HG03521 (cell line): ENCODE results near the gene BNIP3.
"Not testable (repeated sequence)": the region's sequence is repeated elsewhere in the genome, so short reads cannot be mapped to it uniquely, and the experiment has no call there.

Source experiments
- ATAC-seq: cut with Tn5 transposase; IDR thresholded peaks from one replicate; pipeline ENCODE4 v1.9.1; 2021; ENCODE audit warnings: mild to moderate bottlenecking, moderate library complexity; ENCODE audit not compliant: unreplicated experiment

Gene BNIP3

GRCh38 chr10:131954356-131954965 lies 27.3 kb downstream of the BNIP3 start:
- ATAC-seq: no peak

GRCh38 chr10:131949908-131950307 lies 31.8 kb downstream of the BNIP3 start:
- not testable (repeated sequence) for ATAC-seq

- ATAC-seq: no peak
Observed at GRCh38 chr10:131949041-131949862, 32.5 kb downstream of the BNIP3 start.

GRCh38 chr10:131948501-131948900 lies 33.2 kb downstream of the BNIP3 start:
- ATAC-seq: no peak

- ATAC-seq: no peak
Observed at GRCh38 chr10:131947631-131948347, 33.9 kb downstream of the BNIP3 start.

DNA sequence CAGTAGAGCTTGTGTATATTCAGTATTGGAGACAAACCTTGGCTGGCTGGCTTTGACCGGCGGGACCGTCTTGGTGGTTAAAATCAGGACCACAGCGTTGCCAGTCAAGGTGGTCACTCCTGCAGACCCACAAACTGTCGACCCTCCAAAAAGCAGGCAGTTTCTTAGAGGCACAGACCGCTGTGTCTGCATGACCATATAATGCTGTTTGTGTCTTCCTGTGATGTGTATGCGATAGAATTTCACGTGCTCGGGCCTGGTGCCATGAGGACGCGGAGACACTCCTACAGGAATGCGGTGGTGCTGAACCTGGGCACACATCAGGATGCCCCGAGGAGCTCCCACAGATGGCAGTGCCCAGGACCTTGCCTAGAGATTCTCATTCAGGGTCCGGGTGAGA lies 34.8 kb downstream of the BNIP3 start:
- ATAC-seq: no peak

- no peak for ATAC-seq
Observed at GRCh38 chr10:131946321-131946751, 35.4 kb downstream of the BNIP3 start.

- no peak for ATAC-seq
Observed at GRCh38 chr10:131944976-131945695, 36.6 kb downstream of the BNIP3 start.

DNA sequence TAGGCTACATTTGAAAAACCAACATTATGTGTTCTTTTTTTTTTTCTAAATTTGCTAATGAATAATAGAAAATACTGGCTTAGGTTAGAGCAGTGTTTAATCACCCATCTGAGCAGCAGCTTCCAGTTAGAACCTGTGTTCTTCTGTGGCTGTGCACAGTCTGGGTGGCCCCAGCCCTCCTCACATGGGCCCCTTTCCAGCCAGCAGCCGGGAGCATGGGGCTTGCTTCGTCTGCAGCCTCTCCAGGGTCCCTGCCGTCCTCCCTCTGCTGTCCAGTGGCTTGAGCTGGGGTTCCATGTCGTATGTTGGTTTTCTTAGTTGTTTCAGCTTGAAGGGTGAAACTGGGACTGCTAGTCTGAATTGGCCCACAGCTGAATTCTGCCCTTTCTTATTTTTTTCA lies 37.3 kb downstream of the BNIP3 start:
- no peak for ATAC-seq

DNA sequence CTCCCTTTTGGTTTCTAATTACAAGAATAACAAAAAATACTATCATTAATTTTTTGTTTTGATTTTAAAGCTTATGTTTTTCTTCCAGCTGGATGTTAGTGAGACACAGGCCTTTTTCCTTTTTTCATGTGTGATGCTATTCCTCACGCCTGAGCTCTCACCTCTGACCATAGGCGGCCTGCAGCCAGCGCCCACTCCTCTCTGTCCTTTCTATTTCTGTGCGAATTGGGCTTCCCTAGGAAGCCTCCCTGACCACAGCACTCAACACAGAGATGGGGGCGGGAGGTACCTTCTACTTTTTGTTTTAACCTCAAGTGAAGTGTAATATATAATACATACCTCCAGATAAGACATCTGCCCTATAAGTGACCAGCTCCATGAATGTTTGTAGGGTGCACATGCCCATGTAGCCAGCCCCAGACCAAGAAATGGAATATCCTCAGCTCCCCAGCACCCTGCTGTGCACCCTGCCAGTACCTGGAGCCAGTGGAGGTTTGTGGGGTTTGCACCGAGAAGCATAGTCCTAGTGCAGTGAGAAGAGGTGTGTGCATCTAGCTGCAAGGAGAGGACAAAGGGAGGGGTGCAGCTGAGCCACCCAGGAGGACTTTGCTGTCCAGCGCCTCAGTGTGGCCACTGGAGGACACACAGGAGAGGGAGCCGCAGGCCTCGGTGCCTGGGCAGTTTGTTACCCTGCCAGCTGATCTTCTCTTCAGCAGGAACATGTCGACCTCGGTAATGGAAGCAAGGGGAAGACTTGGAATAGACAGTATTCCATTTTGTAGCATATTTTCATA lies 38.5 kb downstream of the BNIP3 start:
- ATAC-seq: no peak

- no peak for ATAC-seq
Observed at GRCh38 chr10:131942455-131942854, 39.3 kb downstream of the BNIP3 start.

- no peak for ATAC-seq
Observed at GRCh38 chr10:131938681-131939080, 43.0 kb downstream of the BNIP3 start.

DNA sequence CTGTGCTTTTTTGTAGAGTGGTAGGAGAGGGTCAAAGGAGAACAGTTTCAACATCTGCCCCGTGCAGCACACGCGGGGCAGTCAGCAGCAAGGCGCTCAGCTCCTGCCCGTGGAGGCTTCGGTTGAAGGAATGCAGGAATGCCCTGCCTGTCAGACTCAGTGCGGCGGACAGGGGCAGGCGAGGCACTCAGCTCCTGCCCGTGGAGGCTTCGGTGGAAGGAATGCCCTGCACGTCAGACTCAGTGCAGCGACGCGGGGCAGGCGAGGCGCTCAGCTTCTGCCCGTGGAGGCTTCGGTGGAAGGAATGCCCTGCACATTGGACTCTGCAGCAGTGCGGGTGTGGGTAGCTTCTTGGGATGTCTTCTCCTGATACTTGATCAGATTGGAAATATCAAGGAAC lies 43.9 kb downstream of the BNIP3 start:
- no peak for ATAC-seq

GRCh38 chr10:131936736-131937135 lies 45.0 kb downstream of the BNIP3 start:
- ATAC-seq: no peak

DNA sequence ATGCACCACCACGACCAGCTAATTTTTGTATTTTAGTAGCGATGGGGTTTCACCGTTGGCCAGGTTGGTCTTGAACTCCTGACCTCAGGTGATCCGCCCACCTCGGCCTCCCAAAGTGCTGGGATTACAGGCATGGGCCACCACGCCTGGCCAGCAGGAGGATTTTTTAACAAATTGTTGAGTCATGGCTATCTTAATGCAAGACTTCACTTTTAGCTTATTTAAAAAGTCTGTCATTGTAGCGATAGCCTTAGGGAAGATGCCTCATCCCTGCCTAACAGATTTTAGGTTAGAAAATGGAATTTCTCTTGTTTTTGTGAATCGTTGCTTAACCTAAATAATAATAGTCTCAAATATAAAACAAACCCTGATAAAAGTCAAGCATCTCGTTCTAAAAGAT lies 45.4 kb downstream of the BNIP3 start:
- ATAC-seq: no peak

- ATAC-seq: no peak
Observed at GRCh38 chr10:131935260-131935659, 46.5 kb downstream of the BNIP3 start.

GRCh38 chr10:131934769-131935168 lies 47.0 kb downstream of the BNIP3 start:
- ATAC-seq: no peak

- no peak for ATAC-seq
Observed at GRCh38 chr10:131933696-131934086, 48.0 kb downstream of the BNIP3 start.

GRCh38 chr10:131933016-131933695 lies 48.6 kb downstream of the BNIP3 start:
- no peak for ATAC-seq

DNA sequence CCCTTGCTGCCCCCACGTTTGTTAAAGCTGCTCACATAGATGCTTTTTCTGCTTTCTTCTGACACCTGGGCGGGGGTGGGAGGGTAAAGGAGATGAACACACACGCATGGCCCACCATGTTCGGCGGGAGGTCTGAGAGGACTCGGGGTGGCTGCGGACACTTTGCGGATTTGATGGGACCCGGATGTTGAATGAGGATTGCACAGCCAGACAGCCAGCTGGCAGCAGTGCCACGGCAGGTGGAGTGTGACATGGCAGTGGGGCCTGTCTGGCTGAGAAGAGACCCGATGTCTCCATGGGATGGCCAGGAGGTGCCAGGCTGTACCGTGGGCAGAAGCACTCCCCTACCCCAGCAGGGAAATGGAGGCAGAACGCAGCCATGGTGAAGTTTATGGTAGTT lies 49.7 kb downstream of the BNIP3 start:
- no peak for ATAC-seq
